Measurements from ENCODE around the gene SLC24A3.

SLC24A3 gene

DNA sequence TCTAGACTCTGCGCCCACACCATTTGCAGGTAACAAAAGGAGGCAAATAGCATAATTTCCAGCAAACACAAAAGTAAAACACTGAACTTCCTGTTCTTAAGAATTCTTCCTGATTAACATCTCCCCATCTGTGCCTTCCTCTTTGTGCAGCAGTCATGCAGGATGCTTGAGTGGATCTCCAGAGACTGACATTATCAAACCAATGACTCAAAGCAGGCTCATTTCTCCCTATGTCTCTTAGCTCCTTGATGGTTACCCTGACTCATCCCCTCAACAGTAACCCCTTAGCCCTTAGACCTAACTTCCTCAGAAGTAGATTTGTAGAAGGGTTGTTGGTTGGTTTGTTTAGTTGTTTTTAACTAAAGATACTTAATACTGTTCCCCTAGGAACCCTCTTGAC is 408.6 kb downstream of the SLC24A3 start:
- TF ChIP-seq, protein P1, sequence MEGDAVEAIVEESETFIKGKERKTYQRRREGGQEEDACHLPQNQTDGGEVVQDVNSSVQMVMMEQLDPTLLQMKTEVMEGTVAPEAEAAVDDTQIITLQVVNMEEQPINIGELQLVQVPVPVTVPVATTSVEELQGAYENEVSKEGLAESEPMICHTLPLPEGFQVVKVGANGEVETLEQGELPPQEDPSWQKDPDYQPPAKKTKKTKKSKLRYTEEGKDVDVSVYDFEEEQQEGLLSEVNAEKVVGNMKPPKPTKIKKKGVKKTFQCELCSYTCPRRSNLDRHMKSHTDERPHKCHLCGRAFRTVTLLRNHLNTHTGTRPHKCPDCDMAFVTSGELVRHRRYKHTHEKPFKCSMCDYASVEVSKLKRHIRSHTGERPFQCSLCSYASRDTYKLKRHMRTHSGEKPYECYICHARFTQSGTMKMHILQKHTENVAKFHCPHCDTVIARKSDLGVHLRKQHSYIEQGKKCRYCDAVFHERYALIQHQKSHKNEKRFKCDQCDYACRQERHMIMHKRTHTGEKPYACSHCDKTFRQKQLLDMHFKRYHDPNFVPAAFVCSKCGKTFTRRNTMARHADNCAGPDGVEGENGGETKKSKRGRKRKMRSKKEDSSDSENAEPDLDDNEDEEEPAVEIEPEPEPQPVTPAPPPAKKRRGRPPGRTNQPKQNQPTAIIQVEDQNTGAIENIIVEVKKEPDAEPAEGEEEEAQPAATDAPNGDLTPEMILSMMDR (IDR thresholded peaks at IDR 0.05; ENCODE audit: low read depth, low read length, missing control alignments): no peak
- no peak for DNase-seq (ENCODE audit: extremely low read depth, low read depth)
- no peak overlapping the region for H3K4me3 ChIP-seq (replicated peaks; ENCODE audit: low read depth, low read length)

DNA sequence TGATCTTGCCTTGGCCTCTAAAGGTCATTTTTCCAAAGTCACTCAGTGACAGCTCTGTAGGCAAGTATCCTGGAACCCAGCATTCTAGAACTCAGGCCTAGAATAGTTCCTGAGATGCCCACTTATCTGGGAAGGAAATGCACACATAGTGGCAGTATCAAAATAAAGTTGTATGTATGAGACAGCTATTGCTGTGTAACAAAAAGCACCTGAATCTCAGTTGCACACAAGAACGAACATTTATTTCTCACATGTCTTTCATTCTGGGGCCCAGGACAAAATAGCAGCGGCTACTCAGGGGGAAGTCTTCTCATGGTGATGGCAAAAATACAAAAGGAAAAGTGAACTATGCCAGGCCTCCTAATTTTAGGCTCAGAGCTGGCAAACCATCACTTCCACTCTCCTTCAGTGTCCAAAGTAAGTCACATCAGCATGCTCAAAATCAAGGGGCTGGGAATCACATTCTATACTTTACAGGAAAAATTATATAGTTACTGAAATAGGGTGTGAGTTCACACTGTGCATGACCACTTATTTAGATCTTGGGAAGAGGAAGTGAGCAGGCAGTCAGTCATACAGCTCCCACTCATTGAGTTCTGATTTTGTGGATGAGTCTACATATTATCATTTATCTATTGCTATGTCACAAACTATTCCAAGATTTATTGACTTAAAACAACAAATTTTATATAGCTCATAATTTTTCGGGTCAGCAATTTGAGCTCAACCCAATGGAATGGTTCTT is 412.0 kb downstream of the SLC24A3 start:
- TF ChIP-seq, protein P1 (IDR thresholded peaks at IDR 0.05; ENCODE audit: low read depth, low read length, missing control alignments): no peak
- DNase-seq (ENCODE audit: extremely low read depth, low read depth): no peak
- H3K4me3 ChIP-seq (replicated peaks; ENCODE audit: low read depth, low read length): no peak overlapping the region

DNA sequence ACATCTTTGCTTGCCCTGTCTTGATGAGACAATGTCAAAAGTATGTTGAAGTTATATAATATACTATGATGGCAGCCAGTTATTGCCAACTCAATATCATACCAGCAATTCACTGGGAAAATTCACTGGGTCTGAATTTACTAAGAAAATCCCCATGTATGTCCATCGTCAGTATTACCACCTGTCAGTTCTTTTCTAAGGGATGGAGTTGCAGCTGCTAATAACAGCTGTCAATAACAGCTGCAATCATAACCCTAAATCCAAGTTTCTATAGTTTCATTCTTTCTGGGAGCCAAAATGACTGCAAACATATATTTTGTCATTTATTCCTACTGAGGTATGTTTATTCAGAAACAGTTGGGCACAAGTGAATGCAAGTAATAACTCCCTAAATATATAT is 413.0 kb downstream of the SLC24A3 start:
- no peak for DNase-seq (ENCODE audit: extremely low read depth, low read depth)
- TF ChIP-seq, protein P1 (IDR thresholded peaks at IDR 0.05; ENCODE audit: low read depth, low read length, missing control alignments): no peak

DNA sequence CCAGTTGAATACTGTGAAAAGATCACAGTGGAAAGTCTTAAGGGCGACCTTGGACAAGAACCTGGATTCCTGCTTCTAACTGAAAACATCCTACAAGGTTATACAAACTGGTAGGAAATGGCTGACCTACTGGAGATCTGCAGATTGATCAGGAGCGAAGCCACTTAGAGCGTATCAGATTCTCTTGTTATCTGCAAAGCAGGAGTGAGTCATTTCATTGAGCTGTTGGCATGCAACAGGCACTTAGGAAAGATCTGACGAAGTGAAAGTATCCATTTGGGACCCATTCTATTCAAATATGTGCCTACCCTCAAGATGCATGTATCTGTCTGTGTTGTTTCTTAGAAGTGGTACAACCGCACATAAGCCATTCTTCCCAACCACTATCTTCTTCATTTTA is 414.5 kb downstream of the SLC24A3 start:
- H3K4me3 ChIP-seq (replicated peaks; ENCODE audit: low read depth, low read length): no peak overlapping the region
- TF ChIP-seq, protein P1 (IDR thresholded peaks at IDR 0.05; ENCODE audit: low read depth, low read length, missing control alignments): no peak
- DNase-seq (ENCODE audit: extremely low read depth, low read depth): no peak

More for the DNA sequence above, 413.0 kb downstream of the SLC24A3 start:
- no peak overlapping the region for H3K4me3 ChIP-seq (replicated peaks; ENCODE audit: low read depth, low read length)

DNA sequence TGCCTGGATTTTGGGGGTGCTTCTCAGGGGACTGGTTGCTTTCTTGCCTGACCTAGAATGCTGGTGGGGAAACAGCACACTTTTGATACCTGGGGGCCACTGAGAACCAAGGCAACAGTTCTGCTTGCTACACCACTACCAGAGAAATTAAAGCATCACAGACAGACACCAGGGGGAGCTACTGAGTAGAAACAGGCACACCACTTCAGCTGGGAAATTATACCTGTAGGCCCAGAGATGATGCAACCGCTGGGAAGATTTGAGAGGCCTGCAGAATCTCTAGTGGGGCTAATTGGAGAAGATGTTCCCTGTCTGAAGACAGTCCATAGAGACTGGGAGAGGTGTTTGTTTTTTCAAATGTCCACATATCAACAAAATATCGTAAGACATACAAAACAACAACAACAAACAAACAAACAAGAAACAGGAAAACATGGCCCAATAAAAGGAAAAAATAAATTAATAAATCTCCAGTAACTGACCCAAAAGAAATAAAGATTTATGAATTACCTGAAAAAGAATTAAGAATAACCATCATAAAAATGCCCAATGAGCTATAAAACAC is 416.2 kb downstream of the SLC24A3 start:
- no peak overlapping the region for H3K4me3 ChIP-seq (replicated peaks; ENCODE audit: low read depth, low read length)
- DNase-seq (ENCODE audit: extremely low read depth, low read depth): peak; percentile 44
- TF ChIP-seq, protein P1 (IDR thresholded peaks at IDR 0.05; ENCODE audit: low read depth, low read length, missing control alignments): peak; percentile 74

DNA sequence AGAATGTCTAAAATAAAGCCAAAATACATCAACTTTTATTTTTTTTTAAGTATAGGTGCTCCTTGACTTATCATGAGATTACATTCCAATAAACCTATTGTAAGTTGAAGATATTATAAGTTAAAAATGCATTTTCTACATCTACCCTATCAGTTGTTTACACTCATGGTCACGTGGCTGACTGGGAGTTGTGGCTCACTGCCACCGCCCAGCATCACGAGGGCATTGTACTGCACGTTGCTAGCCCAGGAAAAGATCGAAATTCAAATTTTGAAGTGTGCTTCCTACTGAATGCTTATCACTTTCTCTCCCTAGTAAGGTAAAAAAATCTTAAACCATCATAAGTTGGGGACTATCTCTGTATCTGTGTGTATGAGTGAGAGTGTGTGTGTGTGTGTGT is 419.0 kb downstream of the SLC24A3 start:
- DNase-seq (ENCODE audit: extremely low read depth, low read depth): no peak
- TF ChIP-seq, protein P1 (IDR thresholded peaks at IDR 0.05; ENCODE audit: low read depth, low read length, missing control alignments): no peak
- H3K4me3 ChIP-seq (replicated peaks; ENCODE audit: low read depth, low read length): no peak overlapping the region
